Endothelial cell of umbilical vein (primary cell): ENCODE results near the gene SH3RF3. TPM values are rescaled to one million over a fixed set of nuclear protein-coding genes. Genes with fewer than 3 reads are reported as not detected.

Experiments
- BruUV-seq: library from RNA; stranded (reverse); fragments of 400-500 nt; replicated peaks from 2 replicates; lab custom pipeline; 2021; lab: Mats Ljungman, UMichigan
- CTCF ChIA-PET: fragments of 300-600, 350-600 bp; sonication (Branson Sonifier 250); formaldehyde crosslinking; loops from one replicate; lab custom pipeline; 2021; ENCODE audit warnings: antibody characterized with exemption, inconsistent platforms; lab: Charles Lee
- POLR2A ChIA-PET: fragments of 300-600, 350-600 bp; sonication (Branson Sonifier 250); formaldehyde crosslinking; loops from one replicate; lab custom pipeline; 2021; ENCODE audit warnings: antibody characterized with exemption, inconsistent platforms; lab: Charles Lee
- DNase-seq: peaks from one replicate; pipeline ENCODE4 v3.0.0-alpha.2; 2011; ENCODE audit warnings: low read depth, low spot score
- FAIRE-seq: peaks from 2 replicates; lab custom pipeline; 2011; peaks lifted over from hg19 to GRCh38; lab: Jason Lieb, UNC
- H2AFZ ChIP-seq: 2 replicates; pipeline ENCODE4 v1.6.0; 2012; ENCODE audit warnings: low read depth, low read length, control low read depth, inconsistent platforms
- H3K27ac ChIP-seq: 2 replicates; pipeline ENCODE4 v1.5.1; 2011; ENCODE audit warnings: low read depth, mild to moderate bottlenecking, control low read depth, low read length, moderate library complexity; ENCODE audit not compliant: insufficient read depth
- H3K27me3 ChIP-seq, 2 experiments: 2 replicates each; pipeline versions ENCODE4 v1.6.0 to v1.6.1; 2011; ENCODE audit warnings: low read length in 2 of 2, mixed read lengths in 1 of 2; ENCODE audit not compliant: control insufficient read depth in 2 of 2, insufficient read depth in 2 of 2
- H3K36me3 ChIP-seq, 2 experiments: 2 replicates in 1 of 2; 3 replicates in 1 of 2; pipeline ENCODE4 v1.5.1; 2011; ENCODE audit warnings: low read length in 2 of 2, mild to moderate bottlenecking in 1 of 2, moderate library complexity in 1 of 2; ENCODE audit not compliant: control insufficient read depth in 2 of 2, insufficient read depth in 2 of 2; ENCODE audit errors: extremely low read depth in 1 of 2
- H3K4me1 ChIP-seq: 3 replicates; pipeline ENCODE4 v1.5.1; 2011; ENCODE audit warnings: mild to moderate bottlenecking, low read length; ENCODE audit not compliant: control insufficient read depth, insufficient read depth; ENCODE audit errors: extremely low read depth
- H3K4me2 ChIP-seq: 2 replicates; pipeline ENCODE4 v1.6.1; 2011; ENCODE audit warnings: low read length, control low read depth, mixed read lengths; ENCODE audit not compliant: insufficient read depth
- H3K4me3 ChIP-seq, 3 experiments: fragments of 200-600 bp in 1 of 3; sonication (generic), shearing (Covaris generic) in 1 of 3; replicated peaks in 1 of 3; 2 replicates each; pipeline ENCODE4 v1.5.1; 2011 to 2016; ENCODE audit warnings: control low read depth in 3 of 3, low read length in 3 of 3, mild to moderate bottlenecking in 2 of 3, inconsistent platforms in 1 of 3, low read depth in 1 of 3, moderate library complexity in 1 of 3; ENCODE audit not compliant: insufficient read depth in 1 of 3
- H3K79me2 ChIP-seq: 2 replicates; pipeline ENCODE4 v1.6.0; 2012; ENCODE audit warnings: low read length, inconsistent platforms; ENCODE audit not compliant: control insufficient read depth, insufficient read depth
- H3K9ac ChIP-seq: replicated peaks from 2 replicates; pipeline ENCODE3; 2011; ENCODE audit warnings: low read length, control low read depth; ENCODE audit not compliant: insufficient read depth; ENCODE audit errors: extremely low read depth
- H3K9me1 ChIP-seq: replicated peaks from 3 replicates; pipeline ENCODE4 v1.6.0; 2011; ENCODE audit warnings: mild to moderate bottlenecking, low read length; ENCODE audit not compliant: control insufficient read depth, insufficient read depth; ENCODE audit errors: extremely low read depth
- H3K9me3 ChIP-seq: replicated peaks from 2 replicates; pipeline ENCODE4 v1.5.1; 2012; ENCODE audit warnings: low read length, inconsistent platforms; ENCODE audit not compliant: control insufficient read depth, insufficient read depth
- H4K20me1 ChIP-seq: replicated peaks from 2 replicates; pipeline ENCODE3; 2011; ENCODE audit warnings: mild to moderate bottlenecking, low read length; ENCODE audit not compliant: control insufficient read depth, insufficient read depth; ENCODE audit errors: extremely low read depth
- CTCF ChIP-seq, 2 donors: IDR thresholded peaks; 1 replicate in 1 of 2; 2 replicates in 1 of 2; pipeline ENCODE4 v1.5.1; 2011; ENCODE audit warnings: low read length in 2 of 2, mild to moderate bottlenecking in 2 of 2, moderate library complexity in 2 of 2, control low read depth in 1 of 2, inconsistent platforms in 1 of 2, low read depth in 1 of 2; ENCODE audit not compliant: insufficient read depth in 1 of 2; ENCODE audit errors: extremely low read depth in 1 of 2
- EZH2 ChIP-seq: IDR thresholded peaks from 2 replicates; pipeline ENCODE4 v1.6.1; 2012; ENCODE audit warnings: borderline replicate concordance, low read depth, mild to moderate bottlenecking, moderate library complexity, low read length, inconsistent platforms; ENCODE audit not compliant: severe bottlenecking
- FOS ChIP-seq: IDR thresholded peaks from 2 replicates; pipeline ENCODE4 v1.6.1; 2011; ENCODE audit warnings: mild to moderate bottlenecking, low read length, moderate library complexity, borderline replicate concordance; ENCODE audit not compliant: insufficient read depth
- GATA2 ChIP-seq: IDR thresholded peaks from 2 replicates; pipeline ENCODE4 v1.7.0; 2011; ENCODE audit warnings: low read depth, mild to moderate bottlenecking, moderate library complexity, mixed read lengths, low read length; ENCODE audit not compliant: insufficient read length, insufficient read depth
- JUN ChIP-seq: IDR thresholded peaks from 2 replicates; pipeline ENCODE4 v1.6.1; 2011; ENCODE audit warnings: borderline replicate concordance, low read depth; ENCODE audit not compliant: insufficient read length, insufficient read depth
- MYC ChIP-seq: IDR thresholded peaks from one replicate; pipeline ENCODE4 v1.6.1; 2011; ENCODE audit warnings: mild to moderate bottlenecking, low read depth, low read length
- POLR2A ChIP-seq: IDR thresholded peaks from 2 replicates; pipeline ENCODE4 v1.6.1; 2012; ENCODE audit warnings: low read depth, mild to moderate bottlenecking, control low read depth, low read length
- POLR2AphosphoS5 ChIP-seq: IDR thresholded peaks from 2 replicates; pipeline ENCODE4 v1.6.1; 2012; ENCODE audit warnings: low read depth, mild to moderate bottlenecking, control low read depth, low read length, moderate library complexity; ENCODE audit not compliant: insufficient read depth
- dilution Hi-C: fragments of 300-500 bp; cut with MboI; formaldehyde crosslinking; loops from one replicate; pipeline ENCODE4 v1.15.0; 2019; ENCODE audit warnings: low sequenced_read_pairs; ENCODE audit not compliant: extremely low pct_ligation_motif_present
- intact Hi-C: fragments of 100-400 bp; cut with micrococcal nuclease; formaldehyde crosslinking; loops from one replicate; pipeline ENCODE4 v1.10.0; 2022
- polyA plus RNA-seq, 4 experiments: library from polyadenylated mRNA; depleted of rRNA in 3 of 4; stranded (reverse) in 3 of 4; unstranded in 1 of 4; fragments of >200 nt; gene quantifications; 2 replicates each; pipeline versions ENCODE4 v1.2.1 to v1.2.3, GENCODE V29; 2011 to 2012; ENCODE audit warnings: missing spikeins in 1 of 4
- total RNA-seq: library from RNA; stranded (reverse); gene quantifications from 2 replicates; pipeline ENCODE4 v1.2.3, GENCODE V29; 2021
- TF ChIP-seq, protein P1 (sequence below): IDR thresholded peaks from 2 replicates; pipeline ENCODE4 v1.6.1; 2011; ENCODE audit not compliant: insufficient read depth, insufficient read length

SH3RF3 gene
- total and polyA plus RNA-seq, 2 donors (not counting 3 experiments of a cell fraction or from before 2014, with no cell fraction given): 3.8 to 14.7 TPM

DNA sequence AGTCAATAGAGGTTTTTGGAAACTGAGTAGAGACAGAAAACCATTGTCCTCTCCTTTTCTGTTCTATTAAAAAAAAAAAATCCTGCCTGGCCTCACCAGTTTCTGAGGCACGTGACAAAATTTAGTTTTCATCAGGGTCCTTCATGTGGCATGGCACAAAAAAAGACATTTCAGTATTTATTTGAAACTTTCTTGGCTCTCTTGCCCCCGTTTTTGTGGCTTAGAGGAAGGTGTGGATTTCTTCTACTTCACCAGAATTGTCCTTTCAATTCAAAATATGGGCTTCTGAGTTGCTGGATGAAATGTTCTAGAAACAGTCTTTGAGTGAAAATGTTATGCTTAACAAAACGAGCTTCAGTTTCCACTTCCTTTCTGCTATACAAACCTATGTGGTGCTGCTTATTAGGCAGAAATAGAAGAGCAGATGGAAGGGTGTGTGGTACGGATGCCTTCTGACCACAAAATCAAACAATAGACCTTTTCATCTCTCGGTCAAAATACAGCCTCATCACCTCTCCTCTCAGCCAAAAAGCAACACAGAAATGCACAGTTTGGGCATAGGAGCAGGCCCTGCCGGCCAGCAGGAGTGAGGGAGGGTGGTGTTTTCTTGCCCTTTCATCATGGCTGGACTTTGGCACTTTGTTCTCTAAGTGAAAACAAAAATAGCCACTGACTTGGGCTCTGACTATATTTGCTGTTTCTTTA, 89.2 kb downstream of the SH3RF3 start:
- no peak overlapping the region for H3K4me2 ChIP-seq

GRCh38 chr2:109218792-109219126, 89.8 kb downstream of the SH3RF3 start:
- intact Hi-C loops: no loop called here
- no TSS peak for BruUV-seq
- Histone ChIP-seq H3K9me1 (no peaks in the 10 kb centered on the region), H3K4me1 (peaks cover 2% of the 10 kb centered on the region), H2AFZ (no peak overlapping the region), H3K4me2 (no peak overlapping the region), H3K36me3 (no peaks in the 10 kb centered on the region), H3K27ac (no peak overlapping the region), H4K20me1 (no peaks in the 10 kb centered on the region), H3K79me2 (peaks cover 3% of the 10 kb centered on the region), H3K9me3 (no peaks in the 10 kb centered on the region), H3K27me3 (no peaks in the 10 kb centered on the region), H3K4me3 (no peak overlapping the region), H3K9ac (no peak overlapping the region)
- DNase-seq: no peak
- TF ChIP-seq, protein P1, sequence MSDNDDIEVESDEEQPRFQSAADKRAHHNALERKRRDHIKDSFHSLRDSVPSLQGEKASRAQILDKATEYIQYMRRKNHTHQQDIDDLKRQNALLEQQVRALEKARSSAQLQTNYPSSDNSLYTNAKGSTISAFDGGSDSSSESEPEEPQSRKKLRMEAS: no peak
- TF ChIP-seq EZH2: no peak
- no peak for TF ChIP-seq JUN
- TF ChIP-seq CTCF (IDR thresholded peaks at IDR 0.05; ENCODE audit: extremely low read depth in 1 of 2, insufficient read depth in 1 of 2, low read depth in 1 of 2, low read length in 2 of 2): no peak
- no peak for TF ChIP-seq POLR2A
- TF ChIP-seq GATA2: no peak
- TF ChIP-seq POLR2AphosphoS5: no peak
- dilution Hi-C loops: no loop called here
- ChIA-PET POLR2A (no interaction called here), CTCF (no interaction called here)
- no peak for FAIRE-seq

More for the DNA sequence above, 89.2 kb downstream of the SH3RF3 start:
- DNase-seq: no peak
- POLR2A ChIA-PET: no interaction called here
- no peak for TF ChIP-seq EZH2
- TF ChIP-seq MYC: no peak
- TF ChIP-seq GATA2: no peak
- no peak for TF ChIP-seq FOS
- TF ChIP-seq, protein P1: no peak
- TF ChIP-seq JUN: no peak
- Histone ChIP-seq H3K27me3 (no peaks in the 10 kb centered on the region), H3K79me2 (peaks cover 3% of the 10 kb centered on the region), H3K9me1 (no peaks in the 10 kb centered on the region), H3K27ac (no peak overlapping the region), H3K9me3 (no peaks in the 10 kb centered on the region), H4K20me1 (no peaks in the 10 kb centered on the region), H3K4me1 (peaks cover 7% of the 10 kb centered on the region), H3K9ac (no peak overlapping the region), H2AFZ (no peak overlapping the region), H3K36me3 (no peaks in the 10 kb centered on the region), H3K4me3 (no peak overlapping the region)
- CTCF ChIA-PET: interaction anchor here (1.1 kb wide), 1 partner anchor 25 kb away, joined by 3 read pairs; no protein-coding TSS in a partner anchor
- BruUV-seq: no TSS peak
- dilution Hi-C loops (no loop called here), intact Hi-C loops (no loop called here)
- FAIRE-seq: no peak
